Endothelial cell of umbilical vein (primary cell): ENCODE results near the gene CCDC85C.

Experiments
- CTCF ChIP-seq, 2 donors: IDR thresholded peaks; 1 replicate in 1 of 2; 2 replicates in 1 of 2; pipeline ENCODE4 v1.5.1; 2011; ENCODE audit warnings: low read length in 2 of 2, mild to moderate bottlenecking in 2 of 2, moderate library complexity in 2 of 2, control low read depth in 1 of 2, inconsistent platforms in 1 of 2, low read depth in 1 of 2; ENCODE audit not compliant: insufficient read depth in 1 of 2; ENCODE audit errors: extremely low read depth in 1 of 2
- EZH2 ChIP-seq: IDR thresholded peaks from 2 replicates; pipeline ENCODE4 v1.6.1; 2012; ENCODE audit warnings: borderline replicate concordance, low read depth, mild to moderate bottlenecking, moderate library complexity, low read length, inconsistent platforms; ENCODE audit not compliant: severe bottlenecking
- FOS ChIP-seq: IDR thresholded peaks from 2 replicates; pipeline ENCODE4 v1.6.1; 2011; ENCODE audit warnings: mild to moderate bottlenecking, low read length, moderate library complexity, borderline replicate concordance; ENCODE audit not compliant: insufficient read depth
- GATA2 ChIP-seq: IDR thresholded peaks from 2 replicates; pipeline ENCODE4 v1.7.0; 2011; ENCODE audit warnings: low read depth, mild to moderate bottlenecking, moderate library complexity, mixed read lengths, low read length; ENCODE audit not compliant: insufficient read length, insufficient read depth
- JUN ChIP-seq: IDR thresholded peaks from 2 replicates; pipeline ENCODE4 v1.6.1; 2011; ENCODE audit warnings: borderline replicate concordance, low read depth; ENCODE audit not compliant: insufficient read length, insufficient read depth
- MAX ChIP-seq: IDR thresholded peaks from 2 replicates; pipeline ENCODE4 v1.6.1; 2011; ENCODE audit not compliant: insufficient read depth, insufficient read length
- MYC ChIP-seq: IDR thresholded peaks from one replicate; pipeline ENCODE4 v1.6.1; 2011; ENCODE audit warnings: mild to moderate bottlenecking, low read depth, low read length
- POLR2A ChIP-seq: IDR thresholded peaks from 2 replicates; pipeline ENCODE4 v1.6.1; 2012; ENCODE audit warnings: low read depth, mild to moderate bottlenecking, control low read depth, low read length
- POLR2AphosphoS5 ChIP-seq: IDR thresholded peaks from 2 replicates; pipeline ENCODE4 v1.6.1; 2012; ENCODE audit warnings: low read depth, mild to moderate bottlenecking, control low read depth, low read length, moderate library complexity; ENCODE audit not compliant: insufficient read depth

GRCh38 chr14:99576304-99576703 is 27.7 kb downstream of the CCDC85C start:
- TF ChIP-seq MAX (no peak), CTCF (IDR thresholded peaks at IDR 0.05; ENCODE audit: extremely low read depth in 1 of 2, insufficient read depth in 1 of 2, low read depth in 1 of 2, low read length in 2 of 2) (no peak), EZH2 (no peak), FOS (no peak), POLR2A (no peak), POLR2AphosphoS5 (no peak), GATA2 (no peak), MYC (no peak), JUN (no peak)
